GM23338 (cell line): ENCODE results near the gene LMF1. TPM values are rescaled to one million over a fixed set of nuclear protein-coding genes. Genes with fewer than 3 reads are reported as not detected.

Experiments
- ATAC-seq: fragments of 200-7000 bp; cut with Tn5 transposase; 3 replicates; pipeline ENCODE4 v1.9.1; 2020
- DNase-seq: peaks from one replicate; pipeline ENCODE4 v3.0.0-alpha.2; 2015; ENCODE audit warnings: low spot score
- H2AFZ ChIP-seq: fragments of 200-600 bp; sonication (generic); 2 replicates; pipeline ENCODE4 v1.8.0; 2016; ENCODE audit warnings: antibody characterized with exemption, mild to moderate bottlenecking, moderate library complexity
- H3F3A ChIP-seq: fragments of 200-600 bp; sonication (generic); replicated peaks from 2 replicates; pipeline ENCODE4 v1.8.0; 2017; ENCODE audit warnings: antibody characterized with exemption, mixed run types, low read depth
- H3K27ac ChIP-seq: fragments of 200-600 bp; sonication (generic); 2 replicates; pipeline ENCODE4 v1.6.1; 2016; ENCODE audit warnings: low read depth
- H3K27me3 ChIP-seq: fragments of 200-600 bp; sonication (generic); 2 replicates; pipeline ENCODE4 v1.8.0; 2016; ENCODE audit warnings: mild to moderate bottlenecking, mixed run types, moderate library complexity; ENCODE audit not compliant: insufficient read depth
- H3K36me3 ChIP-seq: fragments of 200-600 bp; sonication (generic); 2 replicates; pipeline ENCODE4 v1.8.0; 2016; ENCODE audit warnings: mild to moderate bottlenecking; ENCODE audit not compliant: insufficient read depth
- H3K4me1 ChIP-seq: fragments of 200-600 bp; sonication (generic); 2 replicates; pipeline ENCODE4 v1.8.0; 2016; ENCODE audit warnings: mild to moderate bottlenecking, moderate library complexity; ENCODE audit not compliant: insufficient read depth
- H3K4me2 ChIP-seq: fragments of 200-600 bp; sonication (generic); 2 replicates; pipeline ENCODE4 v1.7.1; 2017; ENCODE audit warnings: mixed run types
- H3K4me3 ChIP-seq: fragments of 200-600 bp; sonication (generic); 2 replicates; pipeline ENCODE4 v1.6.1; 2016; ENCODE audit warnings: mixed run types
- H3K79me2 ChIP-seq: fragments of 200-600 bp; sonication (generic); replicated peaks from 2 replicates; pipeline ENCODE4 v1.8.0; 2017; ENCODE audit warnings: mild to moderate bottlenecking; ENCODE audit not compliant: insufficient read depth
- H3K9me2 ChIP-seq: fragments of 200-600 bp; sonication (generic); 2 replicates; pipeline ENCODE4 v1.8.0; 2017; ENCODE audit not compliant: insufficient read depth
- H4K20me1 ChIP-seq: fragments of 200-600 bp; sonication (generic); replicated peaks from 2 replicates; pipeline ENCODE4 v1.8.0; 2017; ENCODE audit warnings: mild to moderate bottlenecking; ENCODE audit not compliant: insufficient read depth
- H3K27ac Mint-ChIP-seq: 2 replicates; pipeline ENCODE4 v1.8.0; 2020; ENCODE audit warnings: inconsistent platforms, mild to moderate bottlenecking, moderate library complexity, mixed read lengths
- H3K27me3 Mint-ChIP-seq: 3 replicates; pipeline ENCODE4 v1.8.0; 2022; ENCODE audit warnings: low read depth, mild to moderate bottlenecking, moderate library complexity, mixed read lengths, inconsistent platforms; ENCODE audit not compliant: insufficient read depth, poor library complexity
- H3K36me3 Mint-ChIP-seq: 3 replicates; pipeline ENCODE4 v1.8.0; 2021; ENCODE audit warnings: low read depth, mild to moderate bottlenecking, inconsistent platforms, moderate library complexity, mixed read lengths
- H3K4me1 Mint-ChIP-seq: 3 replicates; pipeline ENCODE4 v1.8.0; 2020; ENCODE audit warnings: mild to moderate bottlenecking, inconsistent platforms, mixed read lengths
- H3K4me3 Mint-ChIP-seq: 3 replicates; pipeline ENCODE4 v1.8.0; 2021; ENCODE audit warnings: moderate library complexity, mild to moderate bottlenecking, inconsistent platforms, mixed read lengths
- H3K9me3 Mint-ChIP-seq: 3 replicates; pipeline ENCODE4 v1.8.0; 2020; ENCODE audit warnings: moderate library complexity, mild to moderate bottlenecking, inconsistent platforms, mixed read lengths
- CREB1 ChIP-seq: fragments of 250-450 bp; sonication (Bioruptor Pico); IDR thresholded peaks from 2 replicates; pipeline ENCODE4 v1.5.0; 2020; ENCODE audit warnings: low read depth, mild to moderate bottlenecking, moderate library complexity
- CTCF ChIP-seq, 2 experiments: fragments of 200-600 bp in 1 of 2; sonication (generic) in 1 of 2; conservative IDR thresholded peaks; 2 replicates each; pipeline versions ENCODE4 v1.5.1 to v1.6.1; 2016 to 2017; ENCODE audit warnings: antibody characterized with exemption in 2 of 2, low read depth in 2 of 2, mild to moderate bottlenecking in 2 of 2, moderate library complexity in 1 of 2
- ETS1 ChIP-seq: IDR thresholded peaks from 2 replicates; pipeline ENCODE4 v1.6.1; 2016; ENCODE audit warnings: antibody characterized with exemption
- EZH2 ChIP-seq: fragments of 200-600 bp; sonication (generic); IDR thresholded peaks from one replicate; pipeline ENCODE4 v1.8.0; 2017; ENCODE audit warnings: antibody characterized with exemption, mild to moderate bottlenecking, low read depth; ENCODE audit not compliant: unreplicated experiment
- EZH2phosphoT487 ChIP-seq: fragments of 200-600 bp; sonication (generic); IDR thresholded peaks from one replicate; pipeline ENCODE4 v1.8.1; 2018; ENCODE audit warnings: antibody characterized with exemption; ENCODE audit not compliant: unreplicated experiment
- JUNB ChIP-seq: IDR thresholded peaks from one replicate; pipeline ENCODE4 v1.6.1; 2016; ENCODE audit warnings: antibody characterized with exemption; ENCODE audit not compliant: unreplicated experiment
- NANOG ChIP-seq: IDR thresholded peaks from 2 replicates; pipeline ENCODE4 v1.6.1; 2016; ENCODE audit warnings: antibody characterized with exemption, borderline replicate concordance
- POLR2AphosphoS5 ChIP-seq: IDR thresholded peaks from 2 replicates; pipeline ENCODE4 v1.6.1; 2016; ENCODE audit warnings: antibody characterized with exemption, low read depth
- REST ChIP-seq: IDR thresholded peaks from one replicate; pipeline ENCODE4 v1.6.1; 2018; ENCODE audit warnings: antibody characterized with exemption; ENCODE audit not compliant: unreplicated experiment
- STAT1 ChIP-seq: IDR thresholded peaks from one replicate; pipeline ENCODE4 v1.6.1; 2016; ENCODE audit warnings: antibody characterized with exemption; ENCODE audit not compliant: unreplicated experiment
- ZNF114 ChIP-seq: fragments of 250-450 bp; sonication (Bioruptor Pico); IDR thresholded peaks from 2 replicates; pipeline ENCODE4 v1.5.0; 2020; ENCODE audit warnings: mild to moderate bottlenecking, moderate library complexity
- ZNF331 ChIP-seq: fragments of 250-450 bp; sonication (Bioruptor Pico); IDR thresholded peaks from 2 replicates; pipeline ENCODE4 v1.5.0; 2020; ENCODE audit warnings: low read depth, mild to moderate bottlenecking, moderate library complexity
- ZNF462 ChIP-seq: fragments of 250-450 bp; sonication (Bioruptor Pico); IDR thresholded peaks from 2 replicates; pipeline ENCODE4 v1.5.0; 2020; ENCODE audit warnings: mild to moderate bottlenecking, moderate library complexity
- polyA plus RNA-seq: library from polyadenylated mRNA; unstranded; fragments of >200 nt; fragmentation: Nextera tagmentation; extraction: Ambion mirVana; gene quantifications from 2 replicates; pipeline ENCODE4 v1.2.1, GENCODE V29; 2016
- total RNA-seq: library from RNA; depleted of rRNA; stranded (reverse); fragments of >200 nt; shearing (Covaris generic); gene quantifications from 2 replicates; pipeline ENCODE4 v1.2.3, GENCODE V29; 2014

LMF1 gene
- total and polyA plus RNA-seq, 2 experiments from 2014 or later: 4.2 to 10.1 TPM

GRCh38 chr16:1014221-1014620 lies 43.4 kb upstream of the LMF1 start:
- TF ChIP-seq STAT1: no peak
- no peak for TF ChIP-seq REST
- no peak for TF ChIP-seq CTCF (conservative IDR thresholded peaks at IDR 0.05; ENCODE audit: low read depth in 2 of 2)
- TF ChIP-seq ZNF331 (CRISPR knock-in tag): no peak
- TF ChIP-seq POLR2AphosphoS5: no peak
- no peak for TF ChIP-seq NANOG
- TF ChIP-seq EZH2: no peak
- no peak for TF ChIP-seq JUNB
- no peak for TF ChIP-seq ZNF462
- no peak for TF ChIP-seq EZH2phosphoT487
- TF ChIP-seq CREB1 (CRISPR knock-in tag): no peak
- TF ChIP-seq ETS1: no peak
- TF ChIP-seq ZNF114 (CRISPR knock-in tag): no peak

More at GRCh38 chr16:1014221-1014620, 43.4 kb upstream of the LMF1 start:
- H2AFZ ChIP-seq: no peak overlapping the region
- Mint-ChIP-seq H3K36me3 (no peaks in the 10 kb centered on the region), H3K9me3 (no peaks in the 10 kb centered on the region), H3K27me3 (peaks cover 9% of the 10 kb centered on the region), H3K27ac (no peak overlapping the region), H3K4me3 (no peak overlapping the region), H3K4me1 (no peaks in the 10 kb centered on the region)
- no peak overlapping the region for H3K4me2 ChIP-seq
- no peaks in the 10 kb centered on the region for H3F3A ChIP-seq
- DNase-seq: no peak
- no peaks in the 10 kb centered on the region for H3K36me3 ChIP-seq
- H3K4me3 ChIP-seq: no peak overlapping the region
- H3K27me3 ChIP-seq: no peaks in the 10 kb centered on the region
- no peaks in the 10 kb centered on the region for H4K20me1 ChIP-seq
- no peak overlapping the region for H3K27ac ChIP-seq
- no peaks in the 10 kb centered on the region for H3K9me2 ChIP-seq
- ATAC-seq: no peak
- no peaks in the 10 kb centered on the region for H3K79me2 ChIP-seq
- H3K4me1 ChIP-seq: no peaks in the 10 kb centered on the region
